Measurements from ENCODE around the gene PEMT. TPM values are rescaled to one million over a fixed set of nuclear protein-coding genes. Genes with fewer than 3 reads are reported as not detected.

The PEMT gene
- total and polyA plus RNA-seq, 2 donors (not counting 1 experiment from before 2014, with no cell fraction given), result 10.7 to 20.3 TPM

DNA sequence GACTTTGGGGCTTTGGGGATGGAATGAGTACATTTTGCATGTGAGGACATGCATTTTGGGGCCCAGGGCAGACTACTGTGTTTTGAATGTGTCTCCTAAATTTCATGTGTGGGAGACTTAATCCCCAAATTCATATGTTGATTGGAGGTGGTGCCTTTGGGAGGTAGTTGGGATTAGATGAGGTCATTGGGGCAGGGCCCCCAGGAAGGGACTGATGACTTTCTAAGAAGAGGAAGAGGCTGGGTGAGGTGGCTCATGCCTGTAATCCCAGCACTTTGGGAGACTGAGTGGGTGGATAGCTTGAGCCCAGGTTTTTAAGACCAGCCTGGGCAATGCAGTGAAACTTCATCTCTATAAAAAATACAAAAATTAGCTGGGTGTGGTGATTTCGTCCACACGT is 47.0 kb upstream of the PEMT start:
- Mint-ChIP-seq H3K4me3 (no peak overlapping the region), H3K4me1 (peaks cover 2% of the 10 kb centered on the region), H3K27ac (no peak overlapping the region), H3K9me3 (ENCODE audit: insufficient read depth) (peaks cover 3% of the 10 kb centered on the region), H3K27me3 (peaks cover 11% of the 10 kb centered on the region)
- Histone ChIP-seq H3K79me2 (ENCODE audit: control insufficient read depth, insufficient read depth, low read length) (no peaks in the 10 kb centered on the region), H3K27ac (ENCODE audit: low read length in 2 of 2) (no peak overlapping the region), H3K27me3 (replicated peaks in 1 of 4; ENCODE audit: control extremely low read depth in 1 of 4, control insufficient read depth in 3 of 4, insufficient read depth in 4 of 4, low read length in 3 of 4) (no peaks in the 10 kb centered on the region), H3K4me3 (ENCODE audit: control extremely low read depth in 1 of 5, extremely low read depth in 1 of 5, insufficient read depth in 1 of 5, low read depth in 2 of 5, low read length in 4 of 5) (no peak overlapping the region), H3K4me2 (replicated peaks; ENCODE audit: low read depth, low read length, poor library complexity, severe bottlenecking) (no peak overlapping the region), H3K9me3 (ENCODE audit: control extremely low read depth in 1 of 3, control insufficient read depth in 2 of 3, insufficient read depth in 1 of 3, low read length in 2 of 3) (peaks cover 0 to 8% (median 4%) of the 10 kb centered on the region in 3 donors), H2AFZ (ENCODE audit: insufficient read depth, low read depth, low read length, poor library complexity, severe bottlenecking) (no peak overlapping the region), H3K36me3 (replicated peaks in 1 of 2; ENCODE audit: control extremely low read depth in 1 of 2, control insufficient read depth in 1 of 2, extremely low read depth in 1 of 2, insufficient read depth in 2 of 2, low read length in 1 of 2) (no peaks in the 10 kb centered on the region), H3K9ac (ENCODE audit: low read length) (no peak overlapping the region), H4K20me1 (ENCODE audit: control insufficient read depth, insufficient read depth, low read length, poor library complexity, severe bottlenecking) (no peaks in the 10 kb centered on the region), H3K4me1 (ENCODE audit: control insufficient read depth in 2 of 2, insufficient read depth in 2 of 2, low read length in 2 of 2) (no peaks in the 10 kb centered on the region)
- ATAC-seq (ENCODE audit: low read depth) (no peak), DNase-seq (no peak)
- POLR2A ChIA-PET, result no interaction called here
- CTCF ChIA-PET, result interaction anchor here (1.3 to 6.6 kb wide), 2 partner anchors 21 to 142 kb away, joined by 3 to 121 read pairs; partner anchors contain the start of gene RASD1
- TF ChIP-seq CTCF (IDR thresholded peaks at IDR 0.05), result no peak
- TF ChIP-seq EZH2 (IDR thresholded peaks at IDR 0.05; ENCODE audit: borderline replicate concordance, insufficient read depth, low read depth, low read length, poor library complexity, severe bottlenecking), result no peak
- intact Hi-C loops (cut with micrococcal nuclease), result no loop called here
- WGBS (ENCODE audit: insufficient coverage), result no CpG with 5 or more reads among the region's 2 CpGs

- H3K4me3 Mint-ChIP-seq, result no peak overlapping the region
Measured at GRCh38 chr17:17636272-17636885, 44.9 kb upstream of the PEMT start.

More at GRCh38 chr17:17636272-17636885, 44.9 kb upstream of the PEMT start:
- Histone ChIP-seq H3K4me3 (ENCODE audit: control extremely low read depth in 1 of 5, extremely low read depth in 1 of 5, insufficient read depth in 1 of 5, low read depth in 2 of 5, low read length in 4 of 5) (no peak overlapping the region), H3K27me3 (replicated peaks in 1 of 4; ENCODE audit: control extremely low read depth in 1 of 4, control insufficient read depth in 3 of 4, insufficient read depth in 4 of 4, low read length in 3 of 4) (no peaks in the 10 kb centered on the region), H4K20me1 (ENCODE audit: control insufficient read depth, insufficient read depth, low read length, poor library complexity, severe bottlenecking) (no peaks in the 10 kb centered on the region), H3K27ac (ENCODE audit: low read length in 2 of 2) (no peak overlapping the region), H3K4me1 (ENCODE audit: control insufficient read depth in 2 of 2, insufficient read depth in 2 of 2, low read length in 2 of 2) (no peaks in the 10 kb centered on the region), H3K36me3 (replicated peaks in 1 of 2; ENCODE audit: control extremely low read depth in 1 of 2, control insufficient read depth in 1 of 2, extremely low read depth in 1 of 2, insufficient read depth in 2 of 2, low read length in 1 of 2) (no peaks in the 10 kb centered on the region), H3K9me3 (ENCODE audit: control extremely low read depth in 1 of 3, control insufficient read depth in 2 of 3, insufficient read depth in 1 of 3, low read length in 2 of 3) (peaks cover 0 to 20% (median 4%) of the 10 kb centered on the region in 3 donors), H3K9ac (ENCODE audit: low read length) (no peak overlapping the region), H3K79me2 (ENCODE audit: control insufficient read depth, insufficient read depth, low read length) (no peaks in the 10 kb centered on the region), H3K4me2 (replicated peaks; ENCODE audit: low read depth, low read length, poor library complexity, severe bottlenecking) (no peak overlapping the region), H2AFZ (ENCODE audit: insufficient read depth, low read depth, low read length, poor library complexity, severe bottlenecking) (no peak overlapping the region)
- no peak for TF ChIP-seq EZH2 (IDR thresholded peaks at IDR 0.05; ENCODE audit: borderline replicate concordance, insufficient read depth, low read depth, low read length, poor library complexity, severe bottlenecking)
- TF ChIP-seq CTCF (IDR thresholded peaks at IDR 0.05), result no peak
- peaks cover 3% of the 10 kb centered on the region for H3K9me3 Mint-ChIP-seq (ENCODE audit: insufficient read depth)
- peaks cover 8% of the 10 kb centered on the region for H3K27me3 Mint-ChIP-seq
- ATAC-seq (ENCODE audit: low read depth) (no peak), DNase-seq (no peak)
- intact Hi-C loops (cut with micrococcal nuclease), result no loop called here
- ChIA-PET CTCF (interaction anchor here (1.4 kb wide), 1 partner anchor 139 kb away, joined by 5 read pairs; no protein-coding TSS in a partner anchor), POLR2A (interaction anchor here (0.7 kb wide), 1 partner anchor 336 kb away, joined by 3 read pairs; no protein-coding TSS in a partner anchor)
- H3K27ac Mint-ChIP-seq, result no peak overlapping the region
- peaks cover 2% of the 10 kb centered on the region for H3K4me1 Mint-ChIP-seq
- 94% methylated on average over 4 of the region's 5 CpGs for WGBS (ENCODE audit: insufficient coverage)
